Keratinocyte (primary cell): ENCODE data around the gene RBM6. TPM values are rescaled to one million over a fixed set of nuclear protein-coding genes. Genes with fewer than 3 reads are reported as not detected.

Source experiments
- DNase-seq: peaks from one replicate; pipeline ENCODE4 v3.0.0-alpha.2; 2011; ENCODE audit warnings: low read depth, missing footprints, low spot score
- FAIRE-seq: peaks from 2 replicates; lab custom pipeline; 2011; peaks lifted over from hg19 to GRCh38; lab: Jason Lieb, UNC
- H2AFZ ChIP-seq: 2 replicates; pipeline ENCODE4 v1.6.0; 2012; ENCODE audit warnings: low read length, control low read depth, inconsistent platforms; ENCODE audit not compliant: control insufficient read depth
- H3K27ac ChIP-seq: 2 replicates; pipeline ENCODE4 v1.5.1; 2011; ENCODE audit warnings: low read length; ENCODE audit not compliant: control insufficient read depth, insufficient read depth
- H3K27me3 ChIP-seq: 3 replicates; pipeline ENCODE4 v1.6.0; 2011; ENCODE audit warnings: low read length; ENCODE audit not compliant: control insufficient read depth, insufficient read depth; ENCODE audit errors: extremely low read depth
- H3K36me3 ChIP-seq, 2 experiments: 2 replicates in 1 of 2; 3 replicates in 1 of 2; pipeline ENCODE4 v1.5.1; 2011; ENCODE audit warnings: low read length in 2 of 2, mild to moderate bottlenecking in 1 of 2; ENCODE audit not compliant: control insufficient read depth in 2 of 2, insufficient read depth in 2 of 2; ENCODE audit errors: extremely low read depth in 1 of 2
- H3K4me1 ChIP-seq: 3 replicates; pipeline ENCODE4 v1.5.1; 2011; ENCODE audit warnings: low read length; ENCODE audit not compliant: control insufficient read depth, insufficient read depth; ENCODE audit errors: extremely low read depth
- H3K4me2 ChIP-seq: 3 replicates; pipeline ENCODE4 v1.6.0; 2011; ENCODE audit warnings: low read depth, low read length; ENCODE audit not compliant: control insufficient read depth, insufficient read depth; ENCODE audit errors: extremely low read depth
- H3K4me3 ChIP-seq, 3 experiments: fragments of 200-600 bp in 1 of 3; sonication (generic) in 1 of 3; 2 replicates in 2 of 3; 3 replicates in 1 of 3; pipeline ENCODE4 v1.5.1; 2011 to 2016; ENCODE audit warnings: low read length in 3 of 3, mild to moderate bottlenecking in 3 of 3, control low read depth in 2 of 3, inconsistent platforms in 1 of 3, low read depth in 1 of 3, mixed read lengths in 1 of 3, mixed run types in 1 of 3, moderate library complexity in 1 of 3; ENCODE audit not compliant: control insufficient read depth in 2 of 3, insufficient read depth in 2 of 3; ENCODE audit errors: extremely low read depth in 1 of 3
- H3K79me2 ChIP-seq: 2 replicates; pipeline ENCODE4 v1.6.0; 2012; ENCODE audit warnings: low read length; ENCODE audit not compliant: control insufficient read depth, insufficient read depth
- H3K9ac ChIP-seq: 3 replicates; pipeline ENCODE4 v1.6.0; 2011; ENCODE audit warnings: low read length; ENCODE audit not compliant: control insufficient read depth, insufficient read depth; ENCODE audit errors: extremely low read depth
- H3K9me1 ChIP-seq: 3 replicates; pipeline ENCODE4 v1.6.0; 2011; ENCODE audit warnings: low read length; ENCODE audit not compliant: control insufficient read depth, insufficient read depth; ENCODE audit errors: extremely low read depth
- H3K9me3 ChIP-seq: 2 replicates; pipeline ENCODE4 v1.5.1; 2012; ENCODE audit warnings: low read depth, low read length; ENCODE audit not compliant: control insufficient read depth
- H4K20me1 ChIP-seq: 3 replicates; pipeline ENCODE4 v1.6.0; 2011; ENCODE audit warnings: low read length; ENCODE audit not compliant: control insufficient read depth, insufficient read depth; ENCODE audit errors: extremely low read depth
- EZH2 ChIP-seq: IDR thresholded peaks from one replicate; pipeline ENCODE4 v1.6.1; 2012; ENCODE audit warnings: inconsistent platforms, mild to moderate bottlenecking, low read length, moderate library complexity
- dilution Hi-C: fragments of 300-500 bp; cut with MboI; formaldehyde crosslinking; loops from one replicate; pipeline ENCODE4 v1.7.0; 2020; ENCODE audit warnings: low sequenced_read_pairs; ENCODE audit not compliant: extremely low pct_ligation_motif_present
- polyA plus RNA-seq, 5 experiments: library from polyadenylated mRNA; depleted of rRNA in 3 of 5; stranded (reverse) in 3 of 5; stranded (forward) in 1 of 5; unstranded in 1 of 5; fragments of >200 nt; gene quantifications; 1 replicate in 1 of 5; 2 replicates in 3 of 5; 3 replicates in 1 of 5; pipeline versions ENCODE4 v1.2.1 to v1.2.3, GENCODE V29; 2011 to 2012; ENCODE audit warnings: missing spikeins in 2 of 5, low read depth in 1 of 5, low replicate concordance in 1 of 5
- TF ChIP-seq, protein P1 (sequence below), 3 experiments: IDR thresholded peaks in 1 of 3; conservative IDR thresholded peaks in 1 of 3; optimal IDR thresholded peaks in 1 of 3; 2 replicates in 2 of 3; 3 replicates in 1 of 3; pipeline versions ENCODE3 to v1.5.1; 2011; ENCODE audit warnings: low read length in 3 of 3, mild to moderate bottlenecking in 3 of 3, moderate library complexity in 2 of 3, control low read depth in 1 of 3, inconsistent platforms in 1 of 3; ENCODE audit not compliant: insufficient read depth in 2 of 3; ENCODE audit errors: extremely low read depth in 1 of 3

Gene RBM6
- polyA plus RNA-seq, 1 donor (not counting 4 experiments of a cell fraction or from before 2014, with no cell fraction given) = 43.2 TPM

DNA sequence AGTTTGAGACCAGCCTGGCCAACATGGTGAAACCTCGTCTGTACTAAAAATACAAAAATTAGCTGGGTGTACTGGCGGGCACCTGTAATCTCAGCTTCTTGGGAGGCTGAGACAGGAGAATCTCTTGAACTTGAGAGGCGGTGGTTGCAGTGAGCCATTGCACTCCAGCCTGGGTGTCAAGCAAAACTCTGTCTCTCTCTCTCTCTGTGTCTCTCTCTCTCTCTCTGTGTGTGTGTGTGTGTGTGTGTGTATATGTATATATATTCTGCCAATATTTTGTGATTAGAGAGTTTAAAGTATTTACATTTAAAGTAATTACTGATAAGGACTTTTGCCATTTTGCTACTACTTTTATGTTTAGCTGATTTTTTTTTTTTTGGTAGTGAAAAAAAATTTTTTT is 15.7 kb downstream of the RBM6 start:
- no peak overlapping the region for H3K9ac ChIP-seq
- H3K27ac ChIP-seq = no peak overlapping the region
- no peak overlapping the region for H3K4me3 ChIP-seq
- no peak for DNase-seq
- peaks cover 86% of the 10 kb centered on the region for H3K79me2 ChIP-seq
- no peaks in the 10 kb centered on the region for H3K9me1 ChIP-seq
- H3K4me2 ChIP-seq = no peak overlapping the region
- dilution Hi-C loops = loop anchor here (25.0 kb wide), 1 partner anchor 93 kb away; the partner anchor contains the start of genes CAMKV and TRAIP
- no peaks in the 10 kb centered on the region for H3K9me3 ChIP-seq
- no peak for FAIRE-seq
- peaks cover 6% of the 10 kb centered on the region for H4K20me1 ChIP-seq
- TF ChIP-seq, protein P1, sequence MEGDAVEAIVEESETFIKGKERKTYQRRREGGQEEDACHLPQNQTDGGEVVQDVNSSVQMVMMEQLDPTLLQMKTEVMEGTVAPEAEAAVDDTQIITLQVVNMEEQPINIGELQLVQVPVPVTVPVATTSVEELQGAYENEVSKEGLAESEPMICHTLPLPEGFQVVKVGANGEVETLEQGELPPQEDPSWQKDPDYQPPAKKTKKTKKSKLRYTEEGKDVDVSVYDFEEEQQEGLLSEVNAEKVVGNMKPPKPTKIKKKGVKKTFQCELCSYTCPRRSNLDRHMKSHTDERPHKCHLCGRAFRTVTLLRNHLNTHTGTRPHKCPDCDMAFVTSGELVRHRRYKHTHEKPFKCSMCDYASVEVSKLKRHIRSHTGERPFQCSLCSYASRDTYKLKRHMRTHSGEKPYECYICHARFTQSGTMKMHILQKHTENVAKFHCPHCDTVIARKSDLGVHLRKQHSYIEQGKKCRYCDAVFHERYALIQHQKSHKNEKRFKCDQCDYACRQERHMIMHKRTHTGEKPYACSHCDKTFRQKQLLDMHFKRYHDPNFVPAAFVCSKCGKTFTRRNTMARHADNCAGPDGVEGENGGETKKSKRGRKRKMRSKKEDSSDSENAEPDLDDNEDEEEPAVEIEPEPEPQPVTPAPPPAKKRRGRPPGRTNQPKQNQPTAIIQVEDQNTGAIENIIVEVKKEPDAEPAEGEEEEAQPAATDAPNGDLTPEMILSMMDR (optimal IDR thresholded peaks at IDR 0.05 in 1 of 3, IDR thresholded peaks at IDR 0.05 in 1 of 3, conservative IDR thresholded peaks at IDR 0.05 in 1 of 3; ENCODE audit: extremely low read depth in 1 of 3, insufficient read depth in 2 of 3, low read length in 3 of 3) = no peak
- TF ChIP-seq EZH2 = no peak
- no peaks in the 10 kb centered on the region for H3K27me3 ChIP-seq
- H3K4me1 ChIP-seq = no peaks in the 10 kb centered on the region
- H3K36me3 ChIP-seq = no peaks in the 10 kb centered on the region
- no peak overlapping the region for H2AFZ ChIP-seq

DNA sequence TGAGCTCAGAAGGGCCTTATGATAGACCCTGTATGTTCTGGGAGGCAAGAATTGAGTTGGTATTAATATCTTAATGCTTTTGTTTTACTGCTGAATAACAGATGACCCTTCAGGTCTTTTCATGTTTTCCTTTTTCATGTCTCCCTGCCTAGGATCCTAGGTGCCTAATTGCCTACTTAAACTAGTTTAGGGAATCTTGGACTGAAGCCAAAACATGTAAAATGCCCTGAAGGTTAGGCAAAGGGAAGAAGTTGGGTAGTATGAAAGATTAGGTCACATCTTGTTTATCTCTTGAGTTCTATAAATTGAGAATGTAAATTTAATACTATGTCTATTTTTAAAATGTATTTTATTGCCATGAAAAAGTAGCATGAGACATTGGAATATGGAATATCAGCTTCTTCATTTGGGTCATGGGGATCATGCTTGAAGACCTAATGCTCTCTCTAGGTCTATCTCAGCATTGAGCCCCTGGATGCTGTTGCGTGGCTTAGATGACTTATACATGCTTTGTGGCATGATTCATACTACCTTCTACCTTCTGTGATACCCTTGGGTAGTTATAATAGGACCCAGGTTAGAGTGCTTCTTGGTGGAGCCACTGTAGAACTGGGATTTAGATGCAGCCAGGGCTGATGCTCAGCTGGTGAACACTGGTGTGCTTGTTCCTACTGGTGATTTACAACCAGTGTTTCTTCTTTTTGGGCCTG is 26.4 kb downstream of the RBM6 start:
- H3K27me3 ChIP-seq = no peaks in the 10 kb centered on the region
- H2AFZ ChIP-seq = no peak overlapping the region
- H3K9ac ChIP-seq = no peak overlapping the region
- H3K9me3 ChIP-seq = no peaks in the 10 kb centered on the region
- no peak overlapping the region for H3K4me3 ChIP-seq
- no peaks in the 10 kb centered on the region for H3K9me1 ChIP-seq
- no peak overlapping the region for H3K27ac ChIP-seq
- H4K20me1 ChIP-seq = no peaks in the 10 kb centered on the region
- DNase-seq (peak; percentile 15), FAIRE-seq (peak; percentile 84)
- dilution Hi-C loops = loop anchor here (25.0 kb wide), 1 partner anchor 104 kb away; the partner anchor contains the start of genes CAMKV and TRAIP
- peaks cover 46% of the 10 kb centered on the region for H3K79me2 ChIP-seq
- H3K4me2 ChIP-seq = no peak overlapping the region
- H3K36me3 ChIP-seq = peaks cover 0 to 5% of the 10 kb centered on the region in 2 experiments
- TF ChIP-seq EZH2 = no peak
- TF ChIP-seq, protein P1 (optimal IDR thresholded peaks at IDR 0.05 in 1 of 3, IDR thresholded peaks at IDR 0.05 in 1 of 3, conservative IDR thresholded peaks at IDR 0.05 in 1 of 3; ENCODE audit: extremely low read depth in 1 of 3, insufficient read depth in 2 of 3, low read length in 3 of 3) = no peak
- H3K4me1 ChIP-seq = peaks cover 11% of the 10 kb centered on the region
